LNCAP (cell line): ENCODE results near the gene ZBTB16.

Source experiments
- CTCF ChIP-seq: fragments of 450-650 bp; IDR thresholded peaks from 2 replicates; pipeline ENCODE4 v1.5.1; 2017; ENCODE audit warnings: mild to moderate bottlenecking

Gene ZBTB16

GRCh38 chr11:114059278-114059983 lies at the start of gene ZBTB16:
TSS of gene ZBTB16 (plus strand) at chr11:114059711. CDS start at chr11:114063301, 3,590 bp downstream.
- peak; percentile 58 for TF ChIP-seq CTCF

- no peak for TF ChIP-seq CTCF
Observed at GRCh38 chr11:114010931-114011330, 48.6 kb upstream of the ZBTB16 start.

GRCh38 chr11:114011443-114011842 lies 48.1 kb upstream of the ZBTB16 start:
- TF ChIP-seq CTCF = no peak

- TF ChIP-seq CTCF = no peak
Observed at GRCh38 chr11:114015117-114015516, 44.4 kb upstream of the ZBTB16 start.

- TF ChIP-seq CTCF = no peak
Observed at GRCh38 chr11:114016986-114017385, 42.5 kb upstream of the ZBTB16 start.

DNA sequence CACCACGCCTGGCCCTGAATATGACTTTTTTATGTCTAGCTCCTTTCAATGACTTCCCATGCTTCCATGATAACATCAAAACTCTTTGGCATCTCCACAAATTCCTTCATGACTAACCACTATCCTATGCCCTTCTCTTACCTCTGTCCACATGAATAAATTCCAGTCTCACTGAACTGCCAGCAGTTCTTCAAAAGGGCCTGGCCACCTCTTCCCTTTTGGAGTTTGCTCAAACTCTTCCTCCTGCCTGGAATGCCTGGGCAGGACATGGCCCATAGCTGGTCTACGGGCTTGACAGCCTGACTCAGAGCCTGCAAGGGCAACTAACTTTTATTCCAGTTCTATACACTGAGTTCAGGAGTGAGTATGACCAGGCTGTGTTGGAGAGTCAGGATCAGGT lies 41.8 kb upstream of the ZBTB16 start:
- no peak for TF ChIP-seq CTCF

GRCh38 chr11:114019046-114019445 lies 40.5 kb upstream of the ZBTB16 start:
- TF ChIP-seq CTCF = no peak

GRCh38 chr11:114019574-114019973 lies 39.9 kb upstream of the ZBTB16 start:
- TF ChIP-seq CTCF = no peak
